Glutamatergic neuron (in vitro differentiated cells): ENCODE measurements around the gene MICAL3. TPM values are rescaled to one million over a fixed set of nuclear protein-coding genes. Genes with fewer than 3 reads are reported as not detected.

Experiments used
- DNase-seq: peaks from one replicate; pipeline ENCODE4 v3.0.0; 2022
- H3K27ac Mint-ChIP-seq: one replicate; pipeline ENCODE4 v1.8.0; 2020; ENCODE audit warnings: mild to moderate bottlenecking, mixed read lengths, inconsistent platforms; ENCODE audit not compliant: unreplicated experiment
- H3K27me3 Mint-ChIP-seq: one replicate; pipeline ENCODE4 v1.8.0; 2020; ENCODE audit warnings: mild to moderate bottlenecking, moderate library complexity, mixed read lengths, inconsistent platforms; ENCODE audit not compliant: unreplicated experiment
- H3K36me3 Mint-ChIP-seq: one replicate; pipeline ENCODE4 v1.8.0; 2020; ENCODE audit warnings: mild to moderate bottlenecking, mixed read lengths, inconsistent platforms; ENCODE audit not compliant: unreplicated experiment
- H3K4me1 Mint-ChIP-seq: one replicate; pipeline ENCODE4 v1.8.0; 2020; ENCODE audit warnings: mild to moderate bottlenecking, low read depth, mixed read lengths, inconsistent platforms; ENCODE audit not compliant: unreplicated experiment
- H3K4me3 Mint-ChIP-seq: one replicate; pipeline ENCODE4 v1.8.0; 2020; ENCODE audit warnings: mild to moderate bottlenecking, mixed read lengths, inconsistent platforms; ENCODE audit not compliant: unreplicated experiment
- H3K9me3 Mint-ChIP-seq: one replicate; pipeline ENCODE4 v1.8.0; 2020; ENCODE audit warnings: mild to moderate bottlenecking, moderate library complexity, mixed read lengths, inconsistent platforms; ENCODE audit not compliant: unreplicated experiment
- CTCF ChIP-seq: fragments of 200-600 bp; sonication (generic); IDR thresholded peaks from one replicate; pipeline ENCODE4 v1.5.0; 2021; ENCODE audit not compliant: partially characterized antibody, unreplicated experiment
- total RNA-seq: library from RNA; stranded (reverse); fragmentation: NEBNext Ultra II Directional; extraction: Animal tissue kit (Norgen Biotek cat#: 25700); gene quantifications from one replicate; pipeline ENCODE4 v1.2.1, GENCODE V29; 2021; ENCODE audit not compliant: unreplicated experiment

MICAL3 gene
- total RNA-seq, 1 donor from 2014 or later: 132 TPM

GRCh38 chr22:18013436-18013835 lies 10.9 kb downstream of the MICAL3 start:
- no peak for DNase-seq
- peaks cover 9% of the 10 kb centered on the region for H3K4me1 Mint-ChIP-seq
- peaks cover 5% of the 10 kb centered on the region for H3K36me3 Mint-ChIP-seq
- H3K27me3 Mint-ChIP-seq: peaks cover 2% of the 10 kb centered on the region
- peaks cover 6% of the 10 kb centered on the region for H3K9me3 Mint-ChIP-seq
- no peak for TF ChIP-seq CTCF
- H3K27ac Mint-ChIP-seq: no peak overlapping the region
- no peak overlapping the region for H3K4me3 Mint-ChIP-seq

GRCh38 chr22:18012531-18012930 lies 11.8 kb downstream of the MICAL3 start:
- no peak for DNase-seq
- H3K36me3 Mint-ChIP-seq: peaks cover 5% of the 10 kb centered on the region
- peaks cover 6% of the 10 kb centered on the region for H3K9me3 Mint-ChIP-seq
- no peak overlapping the region for H3K27ac Mint-ChIP-seq
- H3K27me3 Mint-ChIP-seq: peaks cover 2% of the 10 kb centered on the region
- H3K4me3 Mint-ChIP-seq: no peak overlapping the region
- peaks cover 9% of the 10 kb centered on the region for H3K4me1 Mint-ChIP-seq
- TF ChIP-seq CTCF: no peak

GRCh38 chr22:18010266-18010665 lies 14.1 kb downstream of the MICAL3 start:
- H3K4me1 Mint-ChIP-seq: peaks cover 11% of the 10 kb centered on the region
- peak overlapping the region; percentile 52 for H3K27ac Mint-ChIP-seq
- TF ChIP-seq CTCF: no peak
- peaks cover 5% of the 10 kb centered on the region for H3K36me3 Mint-ChIP-seq
- peaks cover 2% of the 10 kb centered on the region for H3K27me3 Mint-ChIP-seq
- peak overlapping the region; percentile 61 for H3K4me3 Mint-ChIP-seq
- peaks cover 6% of the 10 kb centered on the region for H3K9me3 Mint-ChIP-seq
- no peak for DNase-seq

GRCh38 chr22:18008136-18008535 lies 16.2 kb downstream of the MICAL3 start:
- peaks cover 11% of the 10 kb centered on the region for H3K4me1 Mint-ChIP-seq
- peaks cover 6% of the 10 kb centered on the region for H3K27me3 Mint-ChIP-seq

More at GRCh38 chr22:18008136-18008535, 16.2 kb downstream of the MICAL3 start:
- H3K4me3 Mint-ChIP-seq: no peak overlapping the region
- peaks cover 3% of the 10 kb centered on the region for H3K9me3 Mint-ChIP-seq
- no peak for TF ChIP-seq CTCF
- no peaks in the 10 kb centered on the region for H3K36me3 Mint-ChIP-seq
- no peak overlapping the region for H3K27ac Mint-ChIP-seq
- DNase-seq: no peak
